GM19238 (cell line): ENCODE measurements around the gene DRC7.
"Not testable (repeated sequence)": the region's sequence is repeated elsewhere in the genome, so short reads cannot be mapped to it uniquely, and the experiment has no call there.

ENCODE experiments used
- DNase-seq: peaks from one replicate; pipeline ENCODE4 v3.0.0; 2011; ENCODE audit warnings: low spot score; ENCODE audit not compliant: insufficient read length

Gene DRC7

DNA sequence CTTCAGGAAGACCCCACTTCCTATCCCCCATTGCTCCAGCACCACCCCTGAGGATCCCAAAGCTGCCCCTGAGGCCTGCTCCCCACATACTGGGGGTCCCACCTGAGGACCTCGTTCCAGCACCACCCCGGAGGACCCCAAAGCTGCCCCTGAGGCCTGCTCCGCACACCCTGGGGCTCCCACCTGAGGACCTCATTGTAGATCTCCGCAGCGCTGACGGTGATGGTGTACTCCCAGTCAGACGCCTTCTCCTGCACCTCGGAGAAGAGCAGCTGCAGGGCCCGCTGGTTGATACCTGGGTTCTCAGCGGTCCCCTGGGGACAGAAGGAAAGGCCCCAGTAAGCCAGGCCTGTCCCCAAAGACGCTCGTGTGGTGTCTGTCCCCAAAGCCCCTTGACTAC, 67.4 kb downstream of the DRC7 start:
- DNase-seq = no peak

DNA sequence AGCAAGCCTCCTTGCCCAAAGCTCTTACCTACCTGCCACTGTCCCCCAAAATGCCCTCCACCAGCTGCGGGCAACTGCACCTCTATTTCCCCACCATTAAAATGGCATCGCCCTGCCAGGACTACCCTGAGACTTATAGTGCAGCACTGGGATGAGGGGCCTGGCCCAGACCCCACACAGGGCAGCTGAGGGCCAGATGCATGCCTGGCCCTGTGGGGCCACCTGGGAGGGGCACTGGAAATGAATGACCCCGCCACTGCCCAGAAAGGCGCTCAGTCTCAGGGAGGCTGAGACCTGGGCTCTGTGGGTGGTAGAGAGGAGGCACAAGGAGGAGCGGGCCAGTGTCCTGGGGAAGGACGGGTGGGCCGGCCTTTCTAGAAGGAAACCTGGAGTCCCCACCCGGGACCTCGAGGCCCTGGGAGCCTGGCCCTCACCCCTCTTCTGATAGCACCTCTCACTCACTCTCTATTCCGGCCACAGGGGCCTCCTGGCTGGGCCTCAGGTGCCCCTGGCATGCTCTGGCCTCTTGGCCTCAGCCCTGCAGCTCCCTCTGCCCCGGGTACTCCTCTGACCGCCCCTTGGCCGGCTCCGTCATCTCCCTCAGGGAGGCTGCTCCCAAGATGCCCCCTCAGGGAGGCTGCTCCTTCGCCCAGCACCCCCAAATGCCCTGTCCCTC, 67.9 kb downstream of the DRC7 start:
- no peak for DNase-seq

DNA sequence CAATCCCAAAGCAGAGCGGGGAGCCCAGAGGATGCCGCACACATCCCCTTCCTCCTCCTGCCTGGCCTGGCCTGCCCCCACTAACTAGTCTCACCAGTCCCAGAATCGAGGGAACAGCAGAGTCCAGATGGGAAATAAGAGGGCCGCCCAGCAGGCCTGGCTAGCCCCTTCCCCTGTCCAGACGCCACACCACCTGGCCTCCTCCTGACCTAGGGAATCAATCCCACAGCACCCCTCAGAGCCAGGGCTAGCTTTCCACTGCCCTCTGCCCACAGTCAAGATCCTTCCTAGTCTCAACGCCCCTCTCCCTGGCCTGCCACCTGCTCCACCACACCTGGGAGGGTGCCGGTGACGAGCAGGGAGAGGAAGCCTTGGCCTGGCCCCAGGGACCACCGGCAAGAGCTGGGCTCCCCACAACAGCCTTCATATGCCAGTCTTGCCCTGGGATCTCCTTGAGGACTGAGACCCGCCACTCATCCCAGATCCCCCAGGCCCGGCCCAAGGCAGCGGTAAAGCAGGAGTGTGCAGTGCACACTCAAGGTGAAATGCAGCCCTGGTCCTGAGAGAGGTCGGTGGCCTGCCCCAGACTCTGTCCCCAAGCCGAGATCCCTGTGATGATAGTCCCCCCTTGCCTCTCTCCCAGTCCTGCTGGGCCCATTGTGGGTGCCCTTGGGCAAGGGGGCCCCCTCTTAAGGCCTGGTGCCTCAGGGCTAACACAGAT, 68.8 kb downstream of the DRC7 start:
- DNase-seq = no peak

DNA sequence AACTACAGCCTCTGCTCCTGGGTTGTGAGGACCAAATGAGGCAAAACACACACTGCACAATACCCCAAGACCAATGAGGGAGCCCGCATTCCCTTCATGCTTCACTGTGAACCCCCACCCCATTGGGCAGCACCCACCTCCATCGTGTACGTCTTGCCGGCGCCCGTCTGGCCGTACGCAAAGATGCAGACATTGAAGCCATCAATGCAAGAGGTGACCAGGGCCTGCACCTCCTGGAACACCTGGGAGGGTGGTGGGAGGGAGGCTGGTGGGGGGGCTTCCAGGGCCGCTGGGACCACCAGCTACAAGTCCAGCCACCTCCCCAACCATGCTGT, 69.4 kb downstream of the DRC7 start:
- no peak for DNase-seq

DNA sequence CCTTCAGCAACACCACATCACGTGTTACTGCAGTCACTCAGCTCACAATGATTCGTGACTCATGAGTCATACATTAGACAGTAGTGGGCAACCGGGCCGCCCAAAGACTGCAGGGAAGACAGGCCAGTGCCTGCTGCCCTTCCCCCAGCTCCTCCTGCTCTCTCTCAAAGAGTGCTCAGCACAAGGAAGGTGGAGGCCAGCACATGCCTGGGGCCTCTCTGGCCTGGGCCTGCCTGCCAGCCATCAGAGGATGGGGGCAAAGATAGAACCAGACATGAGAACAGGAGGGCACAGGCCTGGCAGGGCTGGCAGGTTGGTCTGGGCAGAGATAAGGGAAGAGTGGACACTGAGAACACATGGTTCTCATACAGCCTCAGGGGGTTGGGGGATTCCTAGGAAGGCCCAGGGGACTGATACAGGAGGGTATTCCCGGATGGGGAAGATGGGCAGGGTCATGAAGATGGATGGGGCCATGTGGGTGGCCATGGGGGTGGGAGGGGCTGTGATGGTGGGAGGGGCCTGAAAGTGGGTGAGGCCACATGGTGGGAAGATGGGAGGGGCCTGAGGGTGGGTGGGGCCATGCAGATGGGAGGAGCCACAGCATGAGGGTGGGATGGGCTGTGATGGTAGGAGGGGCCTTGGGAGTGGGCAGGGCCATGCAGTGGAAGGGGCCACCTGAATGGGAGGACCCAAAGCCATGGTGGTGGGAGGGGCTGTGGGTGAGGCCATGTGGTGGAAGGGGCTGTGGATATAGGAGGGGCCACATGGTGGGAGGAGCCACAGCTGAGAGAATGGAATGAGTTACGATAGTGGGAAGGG, 69.9 kb downstream of the DRC7 start:
- peak; percentile 28 for DNase-seq

DNA sequence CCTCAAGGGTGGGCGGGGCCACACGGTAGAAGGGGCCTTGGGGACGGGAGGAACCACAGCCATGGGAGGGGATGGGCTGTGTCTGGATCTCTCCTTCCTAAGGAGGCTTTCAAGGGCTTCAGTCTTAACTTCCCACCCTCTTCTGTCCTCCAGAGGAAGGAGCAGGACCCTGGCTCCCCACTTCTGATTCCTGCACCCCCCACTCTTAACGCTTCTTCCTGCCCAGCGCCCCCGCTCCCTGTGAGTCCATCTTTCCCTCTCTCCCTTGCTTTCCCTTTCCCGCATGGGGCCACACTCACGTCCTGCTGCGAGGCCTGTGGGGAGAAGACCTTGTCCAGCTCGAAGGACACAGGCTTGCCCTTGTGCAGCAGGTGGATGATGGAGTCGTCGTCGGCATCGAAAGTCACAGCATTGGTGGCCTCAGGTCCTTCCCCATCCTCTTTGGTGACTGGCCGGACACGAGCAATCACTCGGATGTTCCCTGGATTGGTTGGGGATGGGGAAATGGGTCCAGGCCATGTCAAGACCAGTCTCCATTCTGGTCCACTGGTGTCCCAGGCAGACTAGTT, 70.6 kb downstream of the DRC7 start:
- no peak for DNase-seq

DNA sequence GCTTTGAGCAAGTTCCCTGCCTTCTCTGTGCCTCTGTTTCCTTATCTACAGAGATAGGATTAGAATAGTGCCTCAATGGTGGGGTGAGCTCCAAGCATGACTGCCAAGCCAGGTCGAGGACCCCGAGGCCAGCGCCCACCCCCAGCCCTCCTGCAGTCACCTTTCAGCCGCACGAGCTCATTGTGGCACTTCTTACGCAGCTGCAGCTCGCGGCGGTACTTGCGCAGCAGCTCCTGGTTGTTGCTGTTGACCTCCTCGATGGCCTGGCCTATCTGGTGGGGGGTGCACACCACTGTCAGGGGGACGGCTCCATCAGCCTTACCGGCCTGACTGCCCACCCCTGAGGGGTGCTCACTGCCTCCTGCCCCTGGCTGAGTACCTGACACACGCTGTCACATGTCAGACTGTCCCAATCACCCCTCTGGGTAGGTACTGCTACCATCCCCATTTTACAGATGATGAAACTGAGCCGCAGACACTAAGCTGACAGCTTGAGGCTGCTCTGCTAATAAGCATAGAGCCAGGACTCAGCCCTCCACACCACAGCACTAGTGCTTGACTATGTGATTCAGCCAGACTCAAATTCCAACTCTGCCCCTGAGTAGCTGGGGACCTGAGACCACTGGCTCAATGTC, 72.2 kb downstream of the DRC7 start:
- DNase-seq = no peak

DNA sequence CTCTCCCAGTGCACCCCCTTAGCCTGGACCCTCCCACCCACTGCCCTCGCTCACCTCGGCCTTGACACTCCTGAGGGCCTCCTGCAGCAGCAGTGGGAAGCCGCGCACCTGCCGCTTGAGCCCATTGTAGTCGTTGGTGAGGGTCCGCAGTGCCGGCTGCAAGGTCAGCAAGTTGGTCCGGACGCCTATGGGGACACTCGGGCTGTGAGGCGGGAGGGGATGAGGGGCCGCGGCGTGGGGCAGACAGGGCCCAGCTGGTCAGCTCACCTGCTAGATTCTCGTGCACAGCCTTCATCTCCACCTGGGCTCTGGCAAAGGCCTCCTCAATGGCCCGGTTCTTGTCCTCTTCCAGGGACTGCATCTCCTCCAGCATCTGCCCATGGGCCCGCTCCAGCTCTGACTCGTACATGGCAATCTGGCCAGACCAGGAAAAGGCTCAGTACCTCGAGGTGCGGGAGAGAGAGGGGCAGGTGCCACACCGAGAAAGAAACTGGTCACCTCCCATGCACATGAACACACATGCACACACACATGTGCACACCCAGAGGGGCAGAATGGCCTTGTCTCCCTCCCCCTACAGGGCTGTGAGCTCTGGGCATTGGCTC, 75.0 kb downstream of the DRC7 start:
- DNase-seq = no peak

DNA sequence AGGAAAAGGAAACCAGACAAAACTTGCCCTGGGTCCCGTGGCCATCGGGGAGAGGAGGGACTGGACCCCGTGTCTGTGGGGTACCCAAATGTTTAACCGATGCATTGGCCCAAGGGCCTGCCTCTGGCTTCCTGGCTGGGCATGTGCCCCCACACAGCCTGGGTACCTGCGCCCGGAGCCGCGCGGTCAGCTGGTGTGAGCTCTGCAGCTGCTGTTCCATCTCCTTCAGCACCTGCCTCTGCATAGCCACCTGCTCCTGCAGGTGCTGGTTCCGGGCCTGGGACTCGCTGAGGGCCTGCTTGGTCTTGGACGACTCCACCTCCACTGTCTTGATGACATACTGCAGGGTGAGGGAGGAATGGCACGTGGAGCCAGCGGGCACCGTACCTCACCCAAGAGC, 75.8 kb downstream of the DRC7 start:
- no peak for DNase-seq

DNA sequence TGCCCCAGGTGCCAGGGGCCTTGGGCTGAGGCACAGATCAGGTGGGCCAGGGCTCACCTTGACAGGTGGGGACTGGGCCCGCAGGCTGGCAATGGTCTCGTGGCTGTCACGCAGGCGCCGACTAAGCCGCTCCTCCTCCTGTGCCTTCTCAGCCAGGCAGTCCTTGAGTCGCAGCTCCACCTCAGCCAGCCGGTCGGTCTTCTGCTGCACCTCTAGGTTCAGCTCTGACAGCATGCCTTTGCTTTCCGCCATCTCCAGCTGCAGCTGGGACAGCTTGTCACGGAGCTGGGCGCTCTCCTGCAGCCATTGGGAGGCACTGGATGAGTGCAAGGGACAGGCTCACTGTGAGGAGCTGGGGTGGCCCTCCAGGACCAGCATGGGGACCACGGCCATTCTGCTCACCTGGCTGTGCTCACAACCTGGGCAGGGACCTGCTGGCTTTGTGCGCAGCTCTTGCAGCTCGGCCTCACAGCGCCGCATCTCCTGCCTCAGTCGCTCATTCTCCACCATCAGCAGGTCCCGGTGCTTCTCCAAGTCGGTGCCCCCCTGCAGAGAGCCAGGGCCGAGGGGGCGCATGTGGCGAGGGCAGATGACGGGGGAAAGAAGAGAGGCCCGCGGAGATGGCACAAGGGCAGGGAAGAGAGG, 76.7 kb downstream of the DRC7 start:
- no peak for DNase-seq

DNA sequence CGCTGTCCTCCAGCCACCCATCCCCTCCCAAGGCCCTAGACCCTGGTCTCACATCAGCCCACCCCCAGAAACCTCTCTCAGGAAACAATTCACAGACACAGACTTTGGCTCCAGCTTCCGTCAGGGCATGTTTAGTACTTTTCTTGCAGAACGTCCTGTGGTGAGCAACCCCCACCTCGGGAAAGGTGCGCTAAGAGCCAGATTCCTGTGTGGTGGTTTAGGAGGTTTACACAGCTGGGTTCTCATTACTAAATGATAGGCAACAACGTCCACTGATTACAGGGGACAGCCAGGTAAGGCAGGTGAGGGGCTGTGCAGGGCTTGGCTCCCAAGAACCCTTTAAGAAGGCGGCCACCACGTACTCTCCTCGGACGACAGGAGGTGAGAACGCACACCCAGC, 78.4 kb downstream of the DRC7 start:
- no peak for DNase-seq

DNA sequence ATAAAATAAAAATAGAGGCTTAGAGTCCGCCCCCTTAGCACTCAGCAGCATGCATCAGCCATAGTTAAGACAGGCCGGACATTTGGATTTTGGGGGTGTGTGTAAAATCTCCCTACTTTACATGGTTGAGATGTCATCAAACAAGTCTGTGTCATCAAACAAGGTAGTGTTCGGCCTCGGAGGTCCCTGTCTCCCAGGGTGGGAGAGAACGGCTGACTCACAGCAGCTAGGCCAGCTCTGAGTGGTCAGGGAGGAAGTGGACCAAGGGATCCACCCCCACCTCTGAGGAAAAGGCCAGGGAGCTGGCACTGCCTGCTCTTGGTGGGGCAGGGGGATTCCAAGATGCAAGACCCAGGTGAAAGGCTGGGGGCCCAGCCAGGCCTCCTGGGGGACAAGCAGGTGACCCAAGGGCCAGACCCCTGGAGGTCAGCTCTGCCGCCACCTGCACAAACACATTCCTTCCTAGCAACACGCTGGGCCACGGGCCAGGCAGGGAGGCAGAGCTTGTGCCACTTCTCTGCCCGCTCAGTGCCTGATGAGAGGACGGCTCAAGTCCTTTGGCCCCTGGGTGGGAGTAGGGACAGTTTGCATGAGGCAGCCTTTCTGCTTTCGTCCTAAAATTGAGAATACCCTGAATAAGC, 79.2 kb downstream of the DRC7 start:
- no peak for DNase-seq

DNA sequence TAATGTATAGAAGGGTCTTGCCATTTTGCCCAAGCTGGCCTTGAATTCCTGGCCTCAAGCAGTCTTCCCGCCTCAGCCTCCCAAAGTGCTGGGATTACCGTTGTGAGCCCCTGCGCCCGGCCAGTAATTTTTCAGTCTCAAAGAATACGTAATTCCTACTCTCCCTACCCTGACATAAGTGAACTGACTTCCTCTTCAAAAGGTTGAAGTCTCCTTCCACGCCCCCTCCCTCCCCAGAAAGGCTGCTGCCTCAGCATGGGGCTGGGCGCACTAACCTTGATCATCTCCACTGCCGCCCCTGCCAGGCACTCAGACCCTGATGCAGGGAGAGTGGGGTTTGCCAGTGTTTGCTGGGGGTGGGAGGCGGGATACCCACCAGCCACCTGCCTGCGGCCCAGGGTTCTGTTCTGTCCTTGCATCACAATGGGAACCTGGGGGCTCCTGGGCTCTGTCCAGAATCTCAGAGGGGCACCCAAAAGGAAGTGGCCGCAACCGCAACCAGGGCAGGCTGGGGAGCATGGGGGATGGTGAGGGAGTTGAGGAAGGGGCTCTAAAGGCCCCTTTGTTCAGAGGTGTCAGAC, 80.2 kb downstream of the DRC7 start:
- DNase-seq = no peak

DNA sequence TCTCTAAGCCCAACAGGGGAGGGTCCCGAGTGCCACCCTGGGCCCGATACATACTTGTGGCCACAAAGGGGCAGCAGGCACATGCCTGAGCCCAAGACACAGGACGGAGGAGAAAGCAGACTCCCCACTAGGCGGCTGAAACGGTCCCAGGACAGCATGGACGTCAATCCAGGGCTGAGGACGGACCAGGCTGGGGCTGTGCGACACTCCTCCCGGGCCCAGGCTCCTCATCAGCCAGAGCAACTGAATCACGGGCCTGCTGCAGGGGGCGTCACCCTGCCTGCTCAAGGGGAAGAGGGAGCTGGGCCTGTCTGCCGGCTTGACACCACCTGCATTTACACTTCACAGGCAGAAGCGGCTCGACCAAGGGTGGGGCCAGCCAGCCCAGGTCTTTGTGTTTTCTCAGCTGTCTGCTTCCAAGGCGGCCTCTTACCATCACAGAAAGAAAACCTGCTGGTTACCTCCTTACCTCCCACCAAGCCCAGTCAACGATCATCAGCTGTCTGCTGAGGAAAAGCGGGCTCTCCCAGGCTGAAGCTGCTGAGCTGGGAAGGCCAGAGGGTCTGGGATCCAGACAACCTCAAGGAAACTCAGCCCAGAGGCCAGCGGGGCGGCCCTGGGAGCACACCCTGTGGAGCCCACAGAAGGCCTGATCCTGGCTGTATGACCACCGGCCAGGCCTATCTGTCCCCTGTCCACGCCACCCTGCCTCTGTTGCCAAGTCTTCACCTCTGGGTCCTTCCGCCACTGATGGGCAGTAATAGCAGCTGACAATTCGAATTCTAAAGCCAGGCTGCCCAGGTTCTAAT, 81.3 kb downstream of the DRC7 start:
- no peak for DNase-seq

DNA sequence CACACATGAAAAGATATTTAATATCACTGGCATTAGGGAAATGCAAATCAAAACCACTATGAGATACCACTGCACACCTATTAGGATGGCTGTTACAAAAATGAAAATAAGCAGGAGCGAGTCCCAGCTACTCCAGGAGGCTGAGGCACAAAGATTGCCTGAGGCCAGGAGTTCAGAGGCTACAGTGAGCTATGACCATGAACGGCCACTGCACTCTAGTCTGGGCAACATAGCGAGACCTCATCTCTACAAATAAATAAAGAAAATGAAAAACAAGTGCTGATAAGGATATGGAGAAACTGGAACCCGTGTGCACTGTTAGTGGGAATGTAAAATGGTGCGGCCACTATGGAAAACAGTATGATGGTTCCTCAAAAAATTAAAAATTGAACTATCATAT, 84.1 kb downstream of the DRC7 start:
- no peak for DNase-seq

DNA sequence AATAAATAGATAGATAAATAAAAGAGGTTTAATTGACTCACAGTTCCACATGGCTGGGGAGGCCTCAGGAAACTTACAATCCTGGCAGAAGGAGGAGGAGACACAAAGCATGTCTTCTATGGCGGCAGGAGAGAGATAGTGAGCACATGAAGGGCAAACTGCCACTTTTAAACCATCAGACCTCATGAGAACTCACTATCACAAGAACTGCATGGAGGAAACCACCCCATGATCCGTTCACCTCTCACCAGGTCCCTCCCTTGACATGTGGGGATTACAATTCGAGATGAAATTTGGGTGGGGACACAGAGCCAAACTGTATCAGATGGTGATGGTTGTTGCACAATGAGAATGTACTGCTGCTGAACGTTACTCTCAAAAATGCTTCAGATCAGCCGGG, 85.2 kb downstream of the DRC7 start:
- DNase-seq = not testable (repeated sequence)

DNA sequence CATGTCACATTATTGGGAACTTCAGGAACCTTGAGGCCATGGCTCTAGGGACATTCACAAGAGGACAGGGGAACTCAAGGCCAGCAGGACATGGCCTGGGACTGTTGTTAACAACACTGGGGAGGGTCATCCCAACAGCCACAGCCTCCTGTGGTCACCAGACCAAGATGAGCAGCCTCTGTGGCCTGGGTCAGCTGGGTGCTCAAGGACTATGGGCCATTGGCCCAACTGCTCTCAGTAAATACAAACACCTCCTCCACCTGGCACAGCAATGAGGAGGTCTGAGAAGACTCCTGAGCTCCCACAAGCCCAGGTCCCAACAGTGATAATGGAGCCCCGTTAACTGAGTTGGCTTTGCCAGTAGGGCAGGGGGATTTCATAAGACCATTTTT, 86.7 kb downstream of the DRC7 start:
- DNase-seq = no peak
